ENCODE data around the gene LAMTOR5. TPM values are rescaled to one million over a fixed set of nuclear protein-coding genes. Genes with fewer than 3 reads are reported as not detected.

The LAMTOR5 gene
- total RNA-seq, 1 donor from 2014 or later = 49.8 TPM

- DNase-seq (ENCODE audit: low read depth) = peak; percentile 81
Measured at GRCh38 chr1:110390096-110390495, 17.4 kb downstream of the LAMTOR5 start.

GRCh38 chr1:110387048-110387754 is 20.3 kb downstream of the LAMTOR5 start:
- DNase-seq (ENCODE audit: low read depth) = no peak

- no peak for DNase-seq (ENCODE audit: low read depth)
Measured at GRCh38 chr1:110385369-110385768, 22.1 kb downstream of the LAMTOR5 start.

GRCh38 chr1:110384581-110385321 is 22.7 kb downstream of the LAMTOR5 start:
- peak; percentile 59 for DNase-seq (ENCODE audit: low read depth)

GRCh38 chr1:110383251-110383990 is 24.1 kb downstream of the LAMTOR5 start:
- DNase-seq (ENCODE audit: low read depth) = no peak

- DNase-seq (ENCODE audit: low read depth) = no peak
Measured at GRCh38 chr1:110380672-110381283, 26.7 kb downstream of the LAMTOR5 start.

GRCh38 chr1:110375490-110375889 is 32.0 kb downstream of the LAMTOR5 start:
- no peak for DNase-seq (ENCODE audit: low read depth)

- peak; percentile 75 for DNase-seq (ENCODE audit: low read depth)
Measured at GRCh38 chr1:110370827-110371226, 36.7 kb downstream of the LAMTOR5 start.

GRCh38 chr1:110364221-110364620 is 43.3 kb downstream of the LAMTOR5 start:
- no peak for DNase-seq (ENCODE audit: low read depth)

GRCh38 chr1:110361856-110362255 is 45.6 kb downstream of the LAMTOR5 start:
- DNase-seq (ENCODE audit: low read depth) = no peak

- DNase-seq (ENCODE audit: low read depth) = no peak
Measured at GRCh38 chr1:110360431-110360830, 47.1 kb downstream of the LAMTOR5 start.

- peak; percentile 69 for DNase-seq (ENCODE audit: low read depth)
Measured at GRCh38 chr1:110356379-110356778, 51.1 kb downstream of the LAMTOR5 start.

GRCh38 chr1:110355321-110355720 is 52.2 kb downstream of the LAMTOR5 start:
- no peak for DNase-seq (ENCODE audit: low read depth)

Other genes starting within 250 kb of the LAMTOR5 start
- 2.6 and 15.2 TPM in 2 replicates for gene KCNC4, start 197.4 kb downstream of the LAMTOR5 start, total RNA-seq
- 26.9 and 36.0 TPM in 2 replicates for gene RBM15, start 68.3 kb downstream of the LAMTOR5 start, total RNA-seq
- 127 and 173 TPM in 2 replicates for gene SLC16A4, start 16.7 kb downstream of the LAMTOR5 start, total RNA-seq
- gene PROK1, start 43.5 kb upstream of the LAMTOR5 start, total RNA-seq = not detected in 2 replicates
- gene KCNA10, start 111.5 kb upstream of the LAMTOR5 start, total RNA-seq = not detected in 2 replicates
- not detected in 2 replicates for gene KCNA2, start 198.7 kb upstream of the LAMTOR5 start, total RNA-seq

Measured in renal cortical epithelial cell (primary cell).